Psoas muscle (tissue), 8 donors: ENCODE data around the gene CDKN2A. TPM values are rescaled to one million over a fixed set of nuclear protein-coding genes. Genes with fewer than 3 reads are reported as not detected.

Source experiments
- ATAC-seq, 4 donors: fragments of 200-7000 bp; cut with Tn5 transposase; one replicate each; pipeline ENCODE4 v1.9.1; 2020; ENCODE audit warnings: moderate library complexity in 3 of 4, mild to moderate bottlenecking in 2 of 4
- DNase-seq, 2 donors: peaks; one replicate each; pipeline ENCODE4 v3.0.0-alpha.2; 2020
- H3K27ac ChIP-seq: fragments of 200-600 bp; one replicate; pipeline ENCODE4 v1.8.0; 2022
- H3K27me3 ChIP-seq, 3 donors: fragments of 200-600 bp in 1 of 3; one replicate each; pipeline versions ENCODE4 v1.6.1 to v1.8.0; 2013 to 2022; ENCODE audit warnings: low read length in 2 of 3, mild to moderate bottlenecking in 2 of 3, moderate library complexity in 1 of 3; ENCODE audit not compliant: insufficient read depth in 3 of 3
- H3K36me3 ChIP-seq, 2 donors: fragments of 200-600 bp in 1 of 2; one replicate each; pipeline versions ENCODE4 v1.6.1 to v1.8.0; 2013 to 2022; ENCODE audit warnings: low read depth in 1 of 2, mild to moderate bottlenecking in 1 of 2, moderate library complexity in 1 of 2; ENCODE audit not compliant: insufficient read depth in 1 of 2
- H3K4me1 ChIP-seq: fragments of 200-600 bp; one replicate; pipeline ENCODE4 v1.8.0; 2022
- H3K4me3 ChIP-seq: fragments of 200-600 bp; one replicate; pipeline ENCODE4 v1.8.0; 2022; ENCODE audit warnings: mild to moderate bottlenecking
- H3K9me3 ChIP-seq: fragments of 200-600 bp; one replicate; pipeline ENCODE4 v1.8.0; 2022
- CTCF ChIP-seq: fragments of 200-600 bp; IDR thresholded peaks from one replicate; pipeline ENCODE4 v1.8.0; 2022; ENCODE audit warnings: antibody characterized with exemption
- WGBS, 3 donors: extraction: QIAGEN DNeasy Blood & Tissue Kit; methylation state at CpG; one replicate each; pipeline versions ENCODE4 v1.1.6 to v1.1.7; 2013; 5-methylcytosine and 5-hydroxymethylcytosine counted together
- intact Hi-C, 2 donors: fragments of 100-400 bp; cut with DNase I; formaldehyde crosslinking; loops; one replicate each; pipeline versions ENCODE4 v1.11.0 to v1.14.2; 2022
- polyA plus RNA-seq, 3 donors: library from polyadenylated mRNA; stranded (reverse); fragments of 200-250 nt; gene quantifications; one replicate each; pipeline ENCODE4 v1.2.3, GENCODE V29; 2013
- total RNA-seq, 4 donors: library from RNA; stranded (reverse); fragmentation: NEBNext Ultra II Directional in 2 of 4; extraction: Animal tissue kit (Norgen Biotek cat#: 25700) in 2 of 4; gene quantifications; one replicate each; pipeline versions ENCODE4 v1.2.1 to v1.2.4, GENCODE V29; 2021 to 2023
- donor health status: healthy with polysubstance abuse.
- donor health status: DM: no; HTN: no; CAD: no; lungs with moderate emphysema.
- donor health status: Bipolar disorder and iron deficiency.
- donor health status: healthy.
- donor health status: DM: yes; HTN: yes; CAD: no.
- donor health status: DM: no; HTN: no; CAD: no.
- donor health status: DM: no; HTN: no; CAD: no.
- donor health status: DM: yes; HTN: yes; CAD: no.

CDKN2A gene
- total and polyA plus RNA-seq, 7 donors = 0.04 to 0.66 (median 0.32) TPM; not detected in 4

GRCh38 chr9:21996858-21997257 lies 2.7 kb upstream of the CDKN2A start:
- no peak for ATAC-seq

GRCh38 chr9:21996438-21996837 lies 2.2 kb upstream of the CDKN2A start:
- no peak for TF ChIP-seq CTCF
- DNase-seq = no peak
- peaks cover 5% of the 10 kb centered on the region for H3K4me1 ChIP-seq
- 63 to 83% (median 82%) methylated on average over 9 of the region's 9 CpGs for WGBS, 3 donors
- H3K4me3 ChIP-seq = no peak overlapping the region
- no peak overlapping the region for H3K27ac ChIP-seq
- intact Hi-C loops = loop anchor here in 1 of 2 donors (10.0 kb wide), 2 partner anchors 62 to 118 kb away; no protein-coding TSS in a partner anchor
- no peaks in the 10 kb centered on the region for H3K36me3 ChIP-seq
- ATAC-seq = no peak
- peaks cover 6 to 11% (median 7%) of the 10 kb centered on the region in 3 donors for H3K27me3 ChIP-seq
- H3K9me3 ChIP-seq = no peaks in the 10 kb centered on the region

More at GRCh38 chr9:21996858-21997257, 2.7 kb upstream of the CDKN2A start:
- WGBS, 3 donors = 78 to 94% (median 90%) methylated on average over 5 of the region's 5 CpGs
- H3K4me1 ChIP-seq = peaks cover 5% of the 10 kb centered on the region
- peaks cover 6 to 7% (median 7%) of the 10 kb centered on the region in 3 donors for H3K27me3 ChIP-seq
- no peaks in the 10 kb centered on the region for H3K36me3 ChIP-seq
- DNase-seq = no peak
- no peak for TF ChIP-seq CTCF
- intact Hi-C loops = loop anchor here in 1 of 2 donors (10.0 kb wide), 2 partner anchors 62 to 118 kb away; no protein-coding TSS in a partner anchor
- H3K4me3 ChIP-seq = no peak overlapping the region
- H3K27ac ChIP-seq = no peak overlapping the region
- no peaks in the 10 kb centered on the region for H3K9me3 ChIP-seq

GRCh38 chr9:21995666-21996398 lies 1.6 kb upstream of the CDKN2A start:
- H3K4me3 ChIP-seq = peak overlapping the region; percentile 98
- peak; percentile 54 to 66 for DNase-seq
- TF ChIP-seq CTCF = no peak
- intact Hi-C loops = loop anchor here in 1 of 2 donors (10.0 kb wide), 2 partner anchors 61 to 119 kb away; no protein-coding TSS in a partner anchor
- no peaks in the 10 kb centered on the region for H3K9me3 ChIP-seq
- no peak overlapping the region for H3K27ac ChIP-seq
- H3K4me1 ChIP-seq = peaks cover 5% of the 10 kb centered on the region
- H3K36me3 ChIP-seq = no peaks in the 10 kb centered on the region
- H3K27me3 ChIP-seq = peaks cover 1 to 17% (median 7%) of the 10 kb centered on the region in 3 donors
- ATAC-seq = peak; percentile 44 to 73 (median 58)
- 26 to 29% (median 28%) methylated on average over 54 of the region's 54 CpGs for WGBS, 3 donors

GRCh38 chr9:21995006-21995665 lies 944 bp upstream of the CDKN2A start:
- peaks cover 0 to 24% (median 8%) of the 10 kb centered on the region in 3 donors for H3K27me3 ChIP-seq
- ATAC-seq = peak; percentile 65 to 86 (median 74)
- intact Hi-C loops = loop anchor here in 1 of 2 donors (10.0 kb wide), 2 partner anchors 60 to 120 kb away; no protein-coding TSS in a partner anchor

More at GRCh38 chr9:21995006-21995665, 944 bp upstream of the CDKN2A start:
- H3K27ac ChIP-seq = peak overlapping the region; percentile 60
- peaks cover 5% of the 10 kb centered on the region for H3K4me1 ChIP-seq
- TF ChIP-seq CTCF = no peak
- no peaks in the 10 kb centered on the region for H3K36me3 ChIP-seq
- 0% methylated on average over 48 to 56 of the region's 56 CpGs for WGBS, 3 donors
- no peaks in the 10 kb centered on the region for H3K9me3 ChIP-seq
- peak overlapping the region; percentile 98 for H3K4me3 ChIP-seq
- peak; percentile 74 to 84 for DNase-seq
